NCI-H2196 (cell line): ENCODE results near the gene PCSK6.
"Not testable (repeated sequence)": the region's sequence is repeated elsewhere in the genome, so short reads cannot be mapped to it uniquely, and the experiment has no call there.

Experiments
- DNase-seq: peaks from one replicate; lab custom pipeline; 2025; ENCODE audit not compliant: unreplicated experiment; lab: John Stamatoyannopoulos, UW

The PCSK6 gene

GRCh38 chr15:101433396-101433795, 56.1 kb downstream of the PCSK6 start:
- no peak for DNase-seq

- DNase-seq = no peak
Observed at GRCh38 chr15:101432982-101433381, 56.5 kb downstream of the PCSK6 start.

- no peak for DNase-seq
Observed at GRCh38 chr15:101431748-101432147, 57.8 kb downstream of the PCSK6 start.

- no peak for DNase-seq
Observed at GRCh38 chr15:101431301-101431700, 58.2 kb downstream of the PCSK6 start.

- no peak for DNase-seq
Observed at GRCh38 chr15:101429646-101430045, 59.9 kb downstream of the PCSK6 start.

GRCh38 chr15:101429191-101429590, 60.3 kb downstream of the PCSK6 start:
- DNase-seq = no peak

- DNase-seq = no peak
Observed at GRCh38 chr15:101428758-101429157, 60.7 kb downstream of the PCSK6 start.

GRCh38 chr15:101427606-101428487, 61.7 kb downstream of the PCSK6 start:
- no peak for DNase-seq

GRCh38 chr15:101426761-101427333, 62.7 kb downstream of the PCSK6 start:
- DNase-seq = no peak

GRCh38 chr15:101425787-101426365, 63.6 kb downstream of the PCSK6 start:
- no peak for DNase-seq

GRCh38 chr15:101424984-101425383, 64.5 kb downstream of the PCSK6 start:
- DNase-seq = no peak

- no peak for DNase-seq
Observed at GRCh38 chr15:101420232-101420631, 69.3 kb downstream of the PCSK6 start.

- not testable (repeated sequence) for DNase-seq
Observed at GRCh38 chr15:101416475-101416874, 73.0 kb downstream of the PCSK6 start.

GRCh38 chr15:101413239-101413638, 76.3 kb downstream of the PCSK6 start:
- no peak for DNase-seq

- no peak for DNase-seq
Observed at GRCh38 chr15:101411581-101411980, 77.9 kb downstream of the PCSK6 start.

GRCh38 chr15:101411085-101411484, 78.4 kb downstream of the PCSK6 start:
- no peak for DNase-seq

- no peak for DNase-seq
Observed at GRCh38 chr15:101410612-101411011, 78.9 kb downstream of the PCSK6 start.

- DNase-seq = no peak
Observed at GRCh38 chr15:101409621-101410020, 79.9 kb downstream of the PCSK6 start.

- DNase-seq = no peak
Observed at GRCh38 chr15:101407966-101408775, 81.3 kb downstream of the PCSK6 start.

- DNase-seq = no peak
Observed at GRCh38 chr15:101407439-101407838, 82.1 kb downstream of the PCSK6 start.

- DNase-seq = no peak
Observed at GRCh38 chr15:101406526-101407195, 82.8 kb downstream of the PCSK6 start.
